B cell (primary cell): ENCODE data around the gene HELT. TPM values are rescaled to one million over a fixed set of nuclear protein-coding genes. Genes with fewer than 3 reads are reported as not detected.
"Not testable (repeated sequence)": the region's sequence is repeated elsewhere in the genome, so short reads cannot be mapped to it uniquely, and the experiment has no call there.

Experiments used
- ATAC-seq: fragments of 200-7000 bp; cut with Tn5 transposase; one replicate; pipeline ENCODE4 v1.10.0; 2021; ENCODE audit warnings: low read depth, mild to moderate bottlenecking, moderate number of reproducible peaks, moderate library complexity
- CTCF ChIA-PET: fragments of 350-600 bp; sonication (Branson Sonifier 250); formaldehyde crosslinking; loops from one replicate; lab custom pipeline; 2021; ENCODE audit warnings: antibody characterized with exemption, inconsistent platforms; lab: Charles Lee
- POLR2A ChIA-PET: fragments of 350-600 bp; sonication (Branson Sonifier 250); formaldehyde crosslinking; loops from one replicate; lab custom pipeline; 2021; ENCODE audit warnings: antibody characterized with exemption; lab: Charles Lee
- DNase-seq: peaks from one replicate; pipeline ENCODE4 v3.0.0; 2013
- H2AFZ ChIP-seq: 2 replicates; pipeline ENCODE4 v1.6.1; 2012; ENCODE audit warnings: mild to moderate bottlenecking, low read depth, low read length; ENCODE audit not compliant: insufficient read depth, poor library complexity, severe bottlenecking
- H3K27ac ChIP-seq, 2 donors: 1 replicate in 1 of 2; 2 replicates in 1 of 2; pipeline ENCODE4 v1.5.1; 2012 to 2013; ENCODE audit warnings: low read length in 2 of 2, mild to moderate bottlenecking in 2 of 2, moderate library complexity in 1 of 2
- H3K27me3 ChIP-seq, 4 experiments: fragments of 200-600 bp in 1 of 4; sonication (generic) in 1 of 4; replicated peaks in 1 of 4; 1 replicate in 2 of 4; 2 replicates in 2 of 4; pipeline versions ENCODE4 v1.6.1 to v1.7.0; 2013 to 2016; ENCODE audit warnings: low read length in 3 of 4, mild to moderate bottlenecking in 2 of 4, mixed read lengths in 1 of 4, moderate library complexity in 1 of 4; ENCODE audit not compliant: insufficient read depth in 4 of 4, control insufficient read depth in 3 of 4; ENCODE audit errors: control extremely low read depth in 1 of 4
- H3K36me3 ChIP-seq, 2 experiments: replicated peaks in 1 of 2; 1 replicate in 1 of 2; 2 replicates in 1 of 2; pipeline versions ENCODE4 v1.6.1 to v1.7.1; 2013; ENCODE audit warnings: low read length in 1 of 2; ENCODE audit not compliant: insufficient read depth in 2 of 2, control insufficient read depth in 1 of 2; ENCODE audit errors: control extremely low read depth in 1 of 2, extremely low read depth in 1 of 2
- H3K4me1 ChIP-seq, 2 donors: fragments of 200-600 bp in 1 of 2; sonication (generic) in 1 of 2; 1 replicate in 1 of 2; 2 replicates in 1 of 2; pipeline versions ENCODE4 v1.5.1 to v1.6.1; 2013 to 2017; ENCODE audit warnings: low read length in 2 of 2; ENCODE audit not compliant: control insufficient read depth in 2 of 2, insufficient read depth in 2 of 2
- H3K4me2 ChIP-seq: replicated peaks from 2 replicates; pipeline ENCODE3; 2012; ENCODE audit warnings: mild to moderate bottlenecking, low read depth, low read length; ENCODE audit not compliant: poor library complexity, severe bottlenecking
- H3K4me3 ChIP-seq, 5 experiments: fragments of 200-600 bp in 1 of 5; sonication (generic) in 1 of 5; 1 replicate in 3 of 5; 2 replicates in 2 of 5; pipeline versions ENCODE4 v1.5.1 to v1.7.0; 2011 to 2016; ENCODE audit warnings: low read length in 4 of 5, mild to moderate bottlenecking in 4 of 5, low read depth in 2 of 5, control low read depth in 1 of 5, moderate library complexity in 1 of 5; ENCODE audit not compliant: insufficient read depth in 1 of 5; ENCODE audit errors: control extremely low read depth in 1 of 5, extremely low read depth in 1 of 5
- H3K79me2 ChIP-seq: fragments of 200-600 bp; sonication (generic); one replicate; pipeline ENCODE4 v1.6.0; 2016; ENCODE audit warnings: low read length; ENCODE audit not compliant: control insufficient read depth, insufficient read depth
- H3K9ac ChIP-seq: fragments of 200-600 bp; sonication (generic); 2 replicates; pipeline ENCODE4 v1.6.1; 2017; ENCODE audit warnings: mild to moderate bottlenecking, low read length, moderate library complexity
- H3K9me3 ChIP-seq, 3 donors: one replicate each; pipeline versions ENCODE4 v1.6.1 to v1.7.1; 2013; ENCODE audit warnings: low read length in 2 of 3; ENCODE audit not compliant: control insufficient read depth in 2 of 3, insufficient read depth in 1 of 3; ENCODE audit errors: control extremely low read depth in 1 of 3
- H4K20me1 ChIP-seq: 2 replicates; pipeline ENCODE4 v1.6.0; 2012; ENCODE audit warnings: mild to moderate bottlenecking, low read length; ENCODE audit not compliant: insufficient read depth, control insufficient read depth, poor library complexity, severe bottlenecking
- H3K27ac Mint-ChIP-seq: one replicate; pipeline ENCODE4 v1.8.0; 2021; ENCODE audit warnings: mixed read lengths
- H3K27me3 Mint-ChIP-seq: one replicate; pipeline ENCODE4 v1.8.0; 2021; ENCODE audit warnings: mixed read lengths
- H3K4me1 Mint-ChIP-seq: one replicate; pipeline ENCODE4 v1.8.0; 2021; ENCODE audit warnings: mixed read lengths
- H3K4me3 Mint-ChIP-seq: one replicate; pipeline ENCODE4 v1.8.0; 2021; ENCODE audit warnings: mixed read lengths
- H3K9me3 Mint-ChIP-seq: one replicate; pipeline ENCODE4 v1.8.0; 2022; ENCODE audit warnings: mixed read lengths; ENCODE audit not compliant: insufficient read depth
- EZH2 ChIP-seq: IDR thresholded peaks from 2 replicates; pipeline ENCODE4 v1.6.1; 2012; ENCODE audit warnings: borderline replicate concordance, low read depth, mild to moderate bottlenecking, moderate library complexity, low read length; ENCODE audit not compliant: insufficient read depth, poor library complexity, severe bottlenecking
- WGBS: methylation state at CpG from one replicate; pipeline ENCODE4 v1.1.5; 2013; ENCODE audit warnings: missing lambda C conversion rate; ENCODE audit not compliant: insufficient coverage; 5-methylcytosine and 5-hydroxymethylcytosine counted together
- intact Hi-C: fragments of 100-400 bp; cut with micrococcal nuclease; formaldehyde crosslinking; loops from one replicate; pipeline ENCODE4 v1.10.0; 2022
- polyA plus RNA-seq: library from polyadenylated mRNA; depleted of rRNA; stranded (reverse); fragments of >200 nt; gene quantifications from 2 replicates; pipeline ENCODE4 v1.2.3, GENCODE V29; 2012
- total RNA-seq, 2 donors: library from RNA; stranded (reverse); fragments of 120-200 nt in 1 of 2; gene quantifications; 1 replicate in 1 of 2; 2 replicates in 1 of 2; pipeline versions ENCODE4 v1.2.3 to v1.2.4, GENCODE V29; 2013 to 2022
- TF ChIP-seq, protein P1 (sequence below): fragments of 200-600 bp; IDR thresholded peaks from one replicate; pipeline ENCODE4 v1.8.0; 2022; ENCODE audit warnings: antibody characterized with exemption, mild to moderate bottlenecking

Gene HELT
- total and polyA plus RNA-seq, 2 donors (not counting 1 experiment from before 2014, with no cell fraction given), result not detected

DNA sequence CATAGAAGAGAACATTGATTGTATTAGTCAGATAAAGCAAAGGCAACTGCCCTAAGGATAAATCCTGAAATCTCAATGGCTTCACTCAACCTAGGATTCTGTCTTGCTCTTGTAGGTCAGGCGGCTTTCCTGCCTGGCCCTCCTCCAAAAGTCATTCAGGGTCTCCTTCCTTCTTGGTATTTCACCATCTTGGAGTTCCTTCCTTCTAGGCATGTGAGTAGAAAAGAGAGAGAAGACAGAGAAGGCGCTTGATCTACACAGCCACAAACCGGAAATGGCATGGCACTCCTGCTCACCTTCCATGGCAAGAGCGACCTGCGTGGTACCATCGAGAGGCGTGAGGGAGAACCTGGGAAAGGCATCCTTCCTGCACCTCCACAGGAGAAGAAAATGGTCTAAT lies 45.3 kb upstream of the HELT start:
- peaks cover 8% of the 10 kb centered on the region for H3K9me3 Mint-ChIP-seq
- Histone ChIP-seq H4K20me1 (no peaks in the 10 kb centered on the region), H3K9me3 (peaks cover 0 to 9% (median 1%) of the 10 kb centered on the region in 3 donors), H3K27ac (no peak overlapping the region), H2AFZ (no peak overlapping the region), H3K4me2 (no peak overlapping the region), H3K9ac (no peak overlapping the region), H3K27me3 (peaks cover 0 to 4% (median 1%) of the 10 kb centered on the region in 4 experiments), H3K4me3 (no peak overlapping the region), H3K36me3 (no peaks in the 10 kb centered on the region), H3K79me2 (no peaks in the 10 kb centered on the region), H3K4me1 (no peaks in the 10 kb centered on the region)
- WGBS, result 97% methylated on average over 5 of the region's 7 CpGs
- peaks cover 35% of the 10 kb centered on the region for H3K27me3 Mint-ChIP-seq
- intact Hi-C loops, result no loop called here
- ChIA-PET CTCF (no interaction called here), POLR2A (no interaction called here)
- DNase-seq, result no peak
- H3K4me1 Mint-ChIP-seq, result no peaks in the 10 kb centered on the region
- no peak for TF ChIP-seq EZH2
- TF ChIP-seq, protein P1, sequence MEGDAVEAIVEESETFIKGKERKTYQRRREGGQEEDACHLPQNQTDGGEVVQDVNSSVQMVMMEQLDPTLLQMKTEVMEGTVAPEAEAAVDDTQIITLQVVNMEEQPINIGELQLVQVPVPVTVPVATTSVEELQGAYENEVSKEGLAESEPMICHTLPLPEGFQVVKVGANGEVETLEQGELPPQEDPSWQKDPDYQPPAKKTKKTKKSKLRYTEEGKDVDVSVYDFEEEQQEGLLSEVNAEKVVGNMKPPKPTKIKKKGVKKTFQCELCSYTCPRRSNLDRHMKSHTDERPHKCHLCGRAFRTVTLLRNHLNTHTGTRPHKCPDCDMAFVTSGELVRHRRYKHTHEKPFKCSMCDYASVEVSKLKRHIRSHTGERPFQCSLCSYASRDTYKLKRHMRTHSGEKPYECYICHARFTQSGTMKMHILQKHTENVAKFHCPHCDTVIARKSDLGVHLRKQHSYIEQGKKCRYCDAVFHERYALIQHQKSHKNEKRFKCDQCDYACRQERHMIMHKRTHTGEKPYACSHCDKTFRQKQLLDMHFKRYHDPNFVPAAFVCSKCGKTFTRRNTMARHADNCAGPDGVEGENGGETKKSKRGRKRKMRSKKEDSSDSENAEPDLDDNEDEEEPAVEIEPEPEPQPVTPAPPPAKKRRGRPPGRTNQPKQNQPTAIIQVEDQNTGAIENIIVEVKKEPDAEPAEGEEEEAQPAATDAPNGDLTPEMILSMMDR, result no peak
- ATAC-seq, result no peak
- H3K4me3 Mint-ChIP-seq, result no peak overlapping the region
- no peak overlapping the region for H3K27ac Mint-ChIP-seq

DNA sequence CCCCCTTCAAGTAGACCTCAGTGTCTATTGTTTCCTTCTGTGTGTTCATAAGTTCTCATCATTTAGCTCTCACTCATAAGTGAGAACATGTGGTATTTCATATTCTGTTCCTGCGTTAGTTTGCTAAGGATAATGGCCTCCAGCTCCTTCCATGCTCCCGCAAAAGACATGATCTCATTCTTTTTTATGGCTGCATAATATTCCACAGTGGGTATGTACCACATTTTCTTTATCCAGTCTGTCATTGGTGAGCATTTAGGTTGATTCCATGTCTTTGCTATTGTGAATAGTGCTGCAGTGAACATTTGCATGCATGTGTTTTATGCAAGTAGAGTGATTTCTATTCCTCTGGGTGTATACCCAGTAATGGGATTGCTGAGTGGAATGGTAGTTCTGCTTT lies 41.9 kb upstream of the HELT start:
- H3K27ac Mint-ChIP-seq, H3K79me2 ChIP-seq, H3K27me3 ChIP-seq, H3K4me3 Mint-ChIP-seq, ATAC-seq, H3K27ac ChIP-seq, H3K4me2 ChIP-seq, H3K4me3 ChIP-seq, POLR2A ChIA-PET, H3K4me1 ChIP-seq, H3K36me3 ChIP-seq, H3K4me1 Mint-ChIP-seq, intact Hi-C loops, DNase-seq, H2AFZ ChIP-seq, H4K20me1 ChIP-seq, H3K9me3 ChIP-seq, H3K9me3 Mint-ChIP-seq, H3K9ac ChIP-seq: not testable (repeated sequence)
- peaks cover 47% of the 10 kb centered on the region for H3K27me3 Mint-ChIP-seq
- WGBS, result 100% methylated on average over 1 of the region's 2 CpGs
- CTCF ChIA-PET, result interaction anchor here (1.0 to 1.2 kb wide), 2 partner anchors 214 to 231 kb away, joined by 3 read pairs; no protein-coding TSS in a partner anchor
